HG02981 (cell line): Measurements from ENCODE around the gene PTPN5.

Experiments used
- ATAC-seq: cut with Tn5 transposase; IDR thresholded peaks from one replicate; pipeline ENCODE4 v1.9.1; 2021; ENCODE audit warnings: mild to moderate bottlenecking, moderate library complexity; ENCODE audit not compliant: unreplicated experiment

The PTPN5 gene

DNA sequence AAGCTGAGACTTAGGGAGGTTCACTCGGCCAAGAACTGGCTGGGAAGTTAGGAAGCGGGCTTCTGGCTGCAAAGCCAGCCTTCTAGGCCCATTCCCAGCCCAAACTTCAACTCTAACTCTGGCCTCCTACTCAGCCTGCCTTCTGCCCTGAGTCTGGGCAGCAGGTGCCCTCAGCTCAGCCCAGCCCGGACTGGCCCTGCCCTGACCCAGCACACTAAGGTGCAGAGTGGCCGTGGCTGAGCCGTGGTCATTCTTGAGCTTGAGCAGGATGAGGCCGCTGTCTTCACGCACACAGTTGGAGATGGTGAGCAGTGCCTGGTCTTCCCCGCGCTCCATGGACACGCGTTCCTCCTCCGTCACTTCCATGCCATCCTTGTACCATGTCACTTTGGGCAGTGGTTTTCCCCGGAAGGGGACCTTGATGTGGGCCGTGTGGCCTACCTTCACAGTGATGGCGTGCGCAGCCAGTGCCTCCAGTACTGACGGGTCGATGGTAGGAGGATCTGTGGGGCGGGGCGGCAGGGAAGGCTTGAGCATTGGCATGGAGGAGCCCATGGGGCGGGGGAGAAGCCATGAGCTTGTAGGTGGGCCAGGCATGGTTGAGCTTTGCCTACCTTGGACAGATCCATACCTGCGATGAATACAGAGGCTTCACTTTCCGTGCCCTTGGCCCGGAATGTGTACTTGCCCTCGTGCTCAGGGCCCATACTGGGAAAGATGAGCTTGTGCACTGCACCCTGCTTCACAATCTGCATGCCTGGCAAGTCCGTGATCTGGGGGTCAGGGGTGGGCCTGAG, 77.8 kb downstream of the PTPN5 start:
- no peak for ATAC-seq

DNA sequence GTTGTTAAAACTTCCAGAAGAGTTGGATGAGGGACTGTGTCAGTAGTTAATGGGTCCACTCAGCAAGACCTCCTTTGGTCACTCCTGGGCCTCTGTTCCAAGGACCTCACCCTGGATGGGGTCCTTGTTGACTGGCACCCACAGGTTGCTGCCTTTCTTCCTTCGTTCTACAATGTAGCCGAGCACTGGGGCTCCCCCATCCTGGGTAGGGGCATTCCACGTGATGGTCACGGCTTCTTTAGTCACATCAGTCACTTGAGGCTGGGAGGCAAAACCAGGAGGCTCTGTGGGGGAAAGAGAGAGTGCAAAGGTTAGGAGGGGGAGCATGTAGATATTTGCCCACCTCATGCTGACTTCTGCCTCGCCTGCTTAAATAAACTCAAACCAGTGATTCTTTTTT, 81.1 kb downstream of the PTPN5 start:
- ATAC-seq: no peak

DNA sequence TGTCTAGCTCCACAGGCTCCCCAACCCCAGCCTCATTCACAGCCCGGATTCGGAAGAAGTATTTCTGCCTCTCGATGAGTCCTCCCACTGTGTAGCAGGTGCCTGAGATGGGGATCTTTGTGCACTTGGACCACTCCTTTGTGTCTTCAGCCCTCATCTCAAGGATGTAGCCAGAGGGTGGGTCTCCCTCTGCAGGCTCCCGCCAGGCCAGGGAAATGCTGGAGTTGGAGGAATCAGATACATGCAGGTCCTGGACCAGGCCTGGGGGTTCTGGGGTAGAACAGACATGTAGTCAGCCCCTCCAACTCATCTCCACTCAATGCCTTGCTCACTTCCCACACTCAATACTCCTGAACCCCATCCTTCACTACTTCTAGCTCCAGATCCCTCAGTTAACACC, 82.2 kb downstream of the PTPN5 start:
- ATAC-seq: no peak

DNA sequence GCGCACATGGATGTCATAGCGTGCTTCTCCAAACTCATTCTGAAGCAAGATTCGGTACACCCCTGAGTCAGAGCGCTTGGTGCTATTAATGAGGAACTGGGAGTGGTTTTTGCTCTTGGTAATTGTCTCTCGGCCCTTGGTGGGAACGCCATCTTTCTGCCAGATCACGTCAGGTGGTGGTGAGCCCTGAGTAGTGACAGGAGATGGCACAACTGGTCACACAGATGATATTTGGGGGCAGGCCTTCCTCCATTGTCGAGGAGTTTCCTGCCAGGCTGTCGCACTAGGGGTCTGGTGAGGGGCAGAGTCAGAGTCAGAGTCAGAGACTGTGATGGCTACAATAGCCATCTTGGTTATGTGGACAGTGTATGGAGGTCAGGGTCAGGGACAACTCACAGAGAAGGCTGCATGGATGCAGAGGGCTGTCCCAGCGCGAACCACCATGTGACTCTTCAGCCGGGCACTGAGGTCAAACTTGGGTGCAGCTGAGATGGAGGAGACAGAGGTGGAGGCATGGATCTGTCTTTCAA, 83.7 kb downstream of the PTPN5 start:
- no peak for ATAC-seq

DNA sequence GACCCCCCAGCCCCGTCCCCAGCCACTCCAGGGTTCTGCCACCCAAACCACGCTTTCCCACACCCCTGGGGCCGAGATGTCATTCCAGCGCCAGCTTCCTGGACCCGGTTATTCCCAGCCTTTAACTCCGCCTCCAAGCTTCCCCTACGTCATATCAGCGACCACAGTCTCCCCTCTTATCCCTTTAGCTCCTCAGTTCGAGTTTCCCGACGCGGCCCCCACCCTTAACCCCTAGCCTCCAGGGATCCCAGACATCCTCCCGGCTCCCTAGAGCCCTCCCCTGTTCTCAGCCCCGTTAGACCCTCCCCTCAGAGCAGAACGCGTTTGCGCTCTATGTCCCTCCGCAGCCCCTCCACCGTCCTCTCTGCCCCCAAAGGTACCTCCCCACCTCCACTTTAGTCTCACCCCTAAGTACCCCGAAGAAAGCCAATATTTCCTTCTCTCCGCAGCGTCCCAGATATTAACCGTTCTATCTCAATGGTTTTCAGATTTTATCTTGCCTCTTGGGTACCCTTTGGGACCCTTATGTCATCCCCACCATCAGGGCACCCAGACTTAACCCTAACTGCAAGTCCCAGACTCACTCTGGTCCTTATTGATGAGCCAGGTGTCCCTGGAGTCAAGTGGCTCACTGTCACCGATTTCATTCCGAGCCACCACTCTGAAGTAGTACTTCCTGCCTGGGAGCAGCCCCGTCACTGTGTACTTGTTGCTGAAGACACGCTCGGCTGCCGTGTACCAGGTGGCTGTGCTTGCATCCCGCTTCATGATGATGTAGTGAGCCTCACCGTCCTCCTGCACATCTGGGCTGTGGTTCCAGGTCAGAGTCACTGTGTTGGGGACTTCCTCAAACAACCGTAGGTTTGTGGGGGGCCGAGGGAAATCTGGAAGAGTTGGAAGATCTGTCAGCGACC, 85.0 kb downstream of the PTPN5 start:
- peak; percentile 62 for ATAC-seq

DNA sequence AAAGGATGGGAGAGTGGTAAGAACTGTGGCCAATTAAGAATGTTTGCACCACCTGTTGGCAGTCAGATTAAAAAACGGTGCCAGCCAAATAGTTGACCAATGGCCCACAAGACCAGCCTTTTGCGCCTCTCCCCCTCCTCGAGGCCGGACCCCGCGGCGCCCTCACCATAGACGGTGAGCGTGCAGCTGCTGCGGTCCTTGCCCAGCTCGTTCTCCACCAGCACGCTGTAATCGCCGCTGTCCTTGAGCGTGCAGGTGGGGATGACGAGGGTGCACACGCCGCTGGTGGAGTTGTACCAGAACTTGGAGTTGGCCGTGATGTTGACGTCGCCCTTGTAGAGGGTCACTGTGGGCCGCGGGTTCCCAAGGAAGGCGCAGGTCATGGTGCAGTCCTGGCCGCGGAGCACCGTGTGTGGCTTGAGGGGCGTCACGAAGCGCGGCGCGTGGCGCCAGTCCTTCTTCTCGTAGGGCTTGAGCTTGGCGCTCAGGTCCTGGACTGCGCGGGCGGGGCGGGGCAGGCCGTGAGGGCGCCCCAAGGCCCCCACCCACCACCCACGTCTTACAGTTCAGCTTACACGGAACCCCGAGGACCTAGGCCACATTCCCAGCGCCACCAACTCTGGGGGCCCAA, 85.8 kb downstream of the PTPN5 start:
- ATAC-seq: no peak

DNA sequence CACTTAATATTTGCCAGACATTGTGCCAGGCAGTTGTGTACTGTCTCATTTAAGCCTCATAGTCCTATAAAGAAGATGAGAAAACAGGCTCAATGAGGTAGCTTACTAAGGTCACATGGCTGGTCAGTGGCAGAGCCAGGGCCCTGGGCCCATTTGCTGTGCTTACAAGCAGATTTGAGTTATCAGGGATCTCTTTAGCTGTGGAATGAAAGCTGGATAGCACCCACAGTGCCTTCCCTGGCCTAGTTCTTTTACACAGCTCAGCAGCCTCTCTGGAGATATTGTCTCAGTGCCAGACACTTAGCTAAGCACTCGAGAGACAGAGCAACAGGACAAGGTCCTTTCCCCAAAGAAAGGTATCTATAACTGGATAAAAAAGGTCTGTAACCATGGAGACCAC, 86.9 kb downstream of the PTPN5 start:
- ATAC-seq: no peak

DNA sequence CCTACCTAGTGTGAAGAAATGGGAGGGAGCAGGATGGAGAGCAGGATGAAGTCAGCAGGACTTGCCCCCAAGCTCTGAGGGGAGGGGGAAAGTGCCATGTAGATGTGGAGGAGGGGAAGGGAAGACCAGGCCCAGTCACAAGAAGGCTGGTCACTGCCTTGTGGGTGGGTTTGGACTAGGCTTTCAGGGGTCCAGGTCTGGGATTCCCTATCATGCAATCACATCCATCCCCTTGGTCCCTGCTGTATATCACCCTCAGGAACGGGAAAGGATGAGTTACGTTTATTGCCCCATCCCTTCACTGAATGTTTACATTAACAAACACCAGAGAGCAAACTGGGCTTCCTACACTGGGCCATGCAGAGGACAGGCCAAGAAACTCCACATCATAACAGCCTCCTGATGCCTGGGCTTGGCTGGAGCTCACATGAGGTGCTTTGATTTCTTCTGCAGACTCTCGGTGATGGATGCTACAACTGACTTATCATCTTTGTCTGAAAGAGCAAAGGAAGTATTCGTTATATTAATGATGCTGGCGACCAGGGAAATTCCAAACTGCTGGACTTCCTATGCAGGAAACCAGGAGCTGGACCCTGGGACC, 87.5 kb downstream of the PTPN5 start:
- ATAC-seq: no peak

DNA sequence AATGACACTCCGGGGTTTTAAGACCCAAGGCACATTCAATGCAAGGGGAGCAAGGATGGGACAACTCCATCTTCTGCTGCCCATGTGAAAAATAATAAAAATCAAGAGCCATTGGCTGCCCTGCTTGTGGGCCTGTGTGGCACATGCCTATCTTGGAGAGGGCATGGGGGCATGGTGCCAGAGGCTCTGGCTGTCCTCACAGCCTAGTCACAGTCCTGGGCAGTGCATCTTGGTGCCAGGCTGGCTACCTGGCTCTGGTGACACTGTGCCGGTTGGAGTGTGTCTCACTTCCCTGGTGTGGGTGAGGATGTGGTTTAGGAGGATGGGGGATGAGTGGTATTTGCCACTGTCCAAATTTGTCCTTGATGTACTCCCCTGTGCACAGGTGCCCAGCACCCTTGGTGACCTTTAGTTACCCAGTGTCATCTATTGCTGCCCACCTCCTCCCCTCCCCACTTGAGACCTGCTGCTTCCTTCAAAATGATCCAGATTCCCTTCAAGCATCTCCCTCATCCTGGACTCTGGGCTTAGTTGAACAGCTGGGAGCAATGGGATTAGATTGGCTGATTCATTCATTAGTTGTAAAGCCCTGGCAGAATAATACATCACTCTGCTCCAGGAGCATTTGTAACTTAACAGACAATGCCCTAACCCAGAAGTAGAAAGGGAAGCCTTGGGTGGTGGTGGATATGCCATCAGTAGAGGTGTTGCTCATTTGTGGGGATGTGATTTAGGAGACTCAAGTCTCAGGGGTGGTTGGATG, 88.4 kb downstream of the PTPN5 start:
- ATAC-seq: no peak

DNA sequence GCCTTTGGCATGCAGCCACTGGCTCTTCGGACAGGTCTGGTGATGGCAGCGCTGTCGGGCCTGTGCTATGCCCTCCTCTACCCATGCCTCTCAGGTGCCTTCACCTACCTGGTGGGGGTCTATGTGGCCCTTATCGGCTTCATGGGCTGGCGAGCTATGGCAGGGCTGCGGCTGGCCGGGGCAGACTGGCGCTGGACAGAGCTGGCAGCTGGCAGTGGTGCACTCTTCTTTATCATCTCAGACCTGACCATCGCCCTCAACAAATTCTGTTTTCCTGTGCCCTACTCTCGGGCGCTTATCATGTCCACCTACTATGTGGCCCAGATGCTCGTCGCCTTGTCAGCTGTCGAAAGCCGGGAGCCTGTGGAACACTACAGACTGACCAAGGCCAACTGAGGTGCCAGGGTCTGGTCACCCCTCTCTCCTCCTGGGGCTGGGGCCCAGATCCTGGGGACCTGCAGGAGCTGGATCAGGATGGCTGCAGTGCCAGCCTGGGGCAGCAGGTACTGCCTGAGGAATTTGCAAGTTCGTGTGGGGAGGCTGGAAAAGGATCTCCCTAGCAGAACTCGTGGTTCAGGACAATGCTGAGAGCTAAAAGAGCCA, 89.9 kb downstream of the PTPN5 start:
- no peak for ATAC-seq

DNA sequence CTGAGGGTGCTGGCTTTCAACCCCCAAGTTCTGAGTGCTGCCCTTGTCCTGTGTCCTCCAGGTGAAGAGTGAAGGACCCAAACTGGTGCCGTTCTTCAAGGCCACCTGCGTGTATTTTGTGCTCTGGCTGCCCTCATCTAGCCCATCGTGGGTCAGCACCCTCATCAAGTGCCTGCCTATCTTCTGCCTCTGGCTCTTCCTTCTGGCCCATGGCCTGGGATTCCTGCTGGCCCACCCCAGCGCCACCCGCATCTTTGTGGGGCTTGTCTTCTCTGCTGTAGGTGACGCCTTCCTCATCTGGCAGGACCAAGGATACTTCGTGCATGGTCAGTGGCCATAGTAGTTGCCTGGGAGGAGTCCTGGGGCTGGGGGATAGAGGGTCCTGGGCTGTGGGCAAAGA, 90.7 kb downstream of the PTPN5 start:
- ATAC-seq: no peak

DNA sequence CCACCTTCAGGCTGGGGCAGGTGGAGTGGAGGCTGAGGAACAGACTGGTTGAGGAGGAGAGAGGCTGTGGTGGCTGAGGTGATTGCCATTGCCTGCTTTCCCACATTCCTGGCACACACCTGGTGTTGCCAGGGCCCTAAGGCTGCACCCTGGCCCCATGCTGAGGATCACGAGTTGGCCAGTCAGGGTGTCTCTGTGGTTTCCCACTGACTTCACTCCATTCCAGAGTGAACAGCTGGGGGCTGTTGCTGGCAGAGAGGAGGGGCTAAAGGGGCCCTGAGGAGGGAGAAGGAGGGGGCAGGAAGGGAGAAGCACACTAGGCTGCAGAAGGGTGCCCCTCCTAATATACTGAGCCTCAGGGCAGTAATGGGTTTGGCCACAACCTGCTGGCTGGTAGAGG, 91.2 kb downstream of the PTPN5 start:
- ATAC-seq: no peak

DNA sequence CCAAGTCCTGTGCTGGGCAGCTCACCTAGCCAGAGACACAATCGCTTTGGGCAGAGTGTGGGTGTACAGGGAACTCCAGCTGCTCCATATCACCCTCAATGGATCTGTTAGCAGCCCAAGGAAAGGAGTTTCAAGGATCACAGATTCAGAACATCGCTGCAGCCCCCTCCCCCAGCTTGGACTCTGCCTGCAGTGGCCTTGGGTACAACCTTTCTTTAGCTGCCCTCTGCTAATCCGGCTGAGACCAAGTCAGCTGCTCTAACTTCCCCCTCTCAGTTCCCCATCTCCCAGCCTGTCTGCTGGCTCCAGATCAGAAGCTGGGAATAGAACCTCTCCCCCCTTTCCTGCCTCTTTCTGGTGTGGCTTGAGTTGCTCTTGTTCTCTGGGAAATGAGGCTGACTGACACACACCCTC, 91.7 kb downstream of the PTPN5 start:
- ATAC-seq: no peak

DNA sequence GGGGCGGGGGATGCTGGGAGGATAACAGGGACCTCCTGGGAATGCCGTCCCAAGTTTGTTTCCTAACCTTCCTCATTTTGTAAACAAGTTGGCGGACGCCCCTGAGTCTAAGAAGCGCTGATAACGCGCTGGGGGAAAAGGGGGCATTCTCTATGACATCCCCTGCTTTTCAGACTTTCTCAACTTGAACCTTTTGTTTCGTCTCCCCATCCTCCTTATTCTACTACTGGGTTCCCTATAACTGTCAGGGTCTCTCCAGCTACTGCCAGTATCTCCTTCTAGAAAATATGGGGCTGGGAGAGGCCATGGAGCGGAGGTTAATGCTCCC, 92.4 kb downstream of the PTPN5 start:
- ATAC-seq: no peak

DNA sequence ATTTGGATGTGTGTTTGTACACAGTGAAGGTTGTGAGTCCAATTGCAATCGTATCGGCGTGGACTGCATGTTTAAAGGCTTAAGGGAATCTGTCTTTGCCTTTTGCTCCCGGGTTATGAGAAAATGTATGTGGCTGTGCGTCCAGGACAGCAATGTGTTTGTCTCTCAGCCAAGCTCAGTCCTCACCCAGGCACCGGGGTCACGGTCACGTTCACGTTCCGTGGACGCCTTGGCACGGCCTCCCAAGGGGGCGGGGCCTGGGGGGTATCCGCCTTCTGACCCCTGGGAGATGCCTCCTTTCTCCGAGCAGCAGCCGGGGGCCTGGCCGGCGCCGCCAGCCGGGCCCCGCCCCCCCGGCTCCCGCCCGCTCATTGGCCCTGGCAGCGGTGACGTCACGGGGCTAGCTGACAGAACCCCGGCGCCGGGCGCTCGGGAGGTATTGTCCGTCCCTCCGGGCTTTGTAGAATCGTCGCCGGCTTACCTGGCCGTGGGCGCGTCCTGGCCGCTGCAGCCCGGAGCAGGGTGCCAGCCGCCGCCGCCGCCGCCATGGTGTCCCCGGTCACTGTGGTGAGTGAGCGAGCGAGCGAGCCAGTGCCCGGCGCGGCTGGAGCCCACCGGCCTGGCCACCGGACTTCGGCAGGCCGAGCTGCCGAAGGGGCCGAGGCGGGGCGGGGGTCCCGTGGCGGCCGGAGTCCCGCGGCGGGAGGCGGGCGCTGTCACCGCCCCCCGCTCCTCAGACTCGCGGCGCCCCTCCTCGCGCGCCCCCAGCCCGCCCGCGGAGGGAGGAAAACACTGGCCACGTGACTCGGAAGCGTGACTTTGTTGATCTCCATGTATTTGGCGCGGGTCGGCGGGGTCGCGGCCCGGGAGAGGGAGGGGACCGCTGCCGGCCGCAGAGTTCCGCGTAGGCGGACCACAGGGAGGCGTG, 93.0 kb downstream of the PTPN5 start, which contains the start of gene TMEM86A:
TMEM86A (plus strand) TSS at position 439 of the 928 bp plus-strand sequence; CDS start at position 547, 108 bp downstream.
- ATAC-seq: peak; percentile 91

DNA sequence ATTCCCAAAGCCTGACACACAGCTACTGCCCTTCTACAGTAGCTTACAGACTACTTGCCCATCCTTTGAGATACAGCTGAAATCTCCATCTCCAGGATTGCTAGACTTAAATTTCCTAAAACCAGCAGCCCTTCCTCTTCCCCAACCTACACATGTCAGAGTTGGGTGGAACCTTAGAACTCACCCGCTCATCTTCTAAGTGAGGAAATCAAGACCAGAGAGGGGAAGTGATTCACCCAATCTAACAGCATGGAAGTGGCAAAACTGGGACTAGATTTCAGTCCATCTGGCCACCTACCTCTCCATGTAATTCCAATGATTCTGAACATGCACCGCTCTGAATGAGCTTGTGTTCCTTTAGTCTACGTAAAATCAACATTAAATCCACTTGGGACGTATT, 94.0 kb downstream of the PTPN5 start:
- ATAC-seq: no peak

DNA sequence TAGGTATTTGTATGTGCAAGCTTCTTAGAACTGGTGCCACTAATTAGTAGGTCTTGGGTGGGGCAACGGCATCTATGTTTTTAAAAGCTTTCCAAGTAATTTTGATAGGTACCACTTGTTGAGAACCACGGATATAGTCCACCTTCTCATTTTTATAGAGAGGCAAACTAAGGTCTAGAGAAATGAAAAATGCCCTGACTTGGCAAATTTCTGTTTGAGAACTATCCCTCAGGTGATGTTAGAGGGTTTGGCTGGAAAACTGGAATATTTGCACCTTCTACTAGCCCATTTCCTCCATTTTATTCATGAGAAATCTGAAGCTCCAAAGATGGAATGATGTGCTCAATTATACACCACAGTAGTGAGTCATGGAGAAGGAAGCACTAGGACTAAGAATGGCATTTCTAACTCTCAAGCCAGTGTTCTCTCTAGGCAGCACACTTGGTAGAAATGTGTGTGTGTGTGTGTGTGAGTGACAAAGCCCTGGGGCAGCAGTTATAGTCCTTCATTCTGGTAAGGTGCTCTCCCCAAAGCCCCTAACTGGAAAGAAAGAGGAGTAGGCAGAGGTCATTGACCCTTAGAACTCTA, 94.9 kb downstream of the PTPN5 start:
- no peak for ATAC-seq
